ENCODE results near the gene LRCH2.
"Not testable (repeated sequence)": the region's sequence is repeated elsewhere in the genome, so short reads cannot be mapped to it uniquely, and the experiment has no call there.

The LRCH2 gene

GRCh38 chrX:115214605-115215004, 19.3 kb downstream of the LRCH2 start:
- no peak for FAIRE-seq
- DNase-seq (ENCODE audit: insufficient read length, low spot score), result no peak

DNA sequence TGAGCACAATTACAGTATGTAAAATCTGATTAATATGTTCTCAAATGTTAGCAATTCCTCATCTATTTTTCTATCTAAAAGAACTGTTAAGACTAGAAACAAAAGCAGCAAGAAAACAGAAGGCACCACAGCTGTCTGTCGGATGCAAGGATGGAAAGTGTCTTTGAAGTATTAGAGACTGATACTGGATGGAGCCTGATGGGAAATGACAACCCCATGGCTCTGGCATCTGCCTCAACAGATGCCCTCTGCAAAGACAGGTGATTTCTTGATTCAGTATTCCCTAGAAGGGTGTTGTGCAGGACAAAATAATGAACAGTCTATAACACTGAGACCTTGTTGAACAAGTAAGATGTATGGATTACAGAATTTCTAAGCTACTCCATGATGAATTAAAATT, 19.7 kb downstream of the LRCH2 start:
- FAIRE-seq, result no peak
- no peak for DNase-seq (ENCODE audit: insufficient read length, low spot score)

DNA sequence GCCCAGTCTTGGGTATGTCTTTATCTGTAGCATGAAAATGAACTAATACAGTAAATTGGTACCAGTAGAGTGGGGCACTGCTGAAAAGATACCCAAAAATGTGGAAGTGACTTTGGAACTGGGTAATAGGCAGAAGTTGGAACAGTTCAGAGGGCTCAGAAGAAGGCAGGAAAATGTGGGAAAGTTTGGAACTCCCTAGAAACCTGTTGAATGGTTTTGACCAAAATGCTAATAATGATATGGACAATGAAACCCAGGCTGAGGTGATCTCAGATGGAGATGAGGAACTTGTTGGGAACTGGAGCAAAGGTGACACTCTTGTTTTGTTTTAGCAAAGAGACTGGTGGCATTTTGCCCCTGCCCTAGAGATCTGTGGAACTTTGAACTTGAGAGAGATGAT, 24.3 kb downstream of the LRCH2 start:
- not testable (repeated sequence) for DNase-seq (ENCODE audit: insufficient read length, low spot score); FAIRE-seq

GRCh38 chrX:115204040-115204439, 29.9 kb downstream of the LRCH2 start:
- no peak for FAIRE-seq

GRCh38 chrX:115192244-115192700, 41.6 kb downstream of the LRCH2 start:
- FAIRE-seq (no peak), DNase-seq (ENCODE audit: insufficient read length, low spot score) (no peak)

More at GRCh38 chrX:115204040-115204439, 29.9 kb downstream of the LRCH2 start:
- no peak for DNase-seq (ENCODE audit: insufficient read length, low spot score)

GRCh38 chrX:115191490-115192243, 42.2 kb downstream of the LRCH2 start:
- FAIRE-seq, result no peak
- DNase-seq (ENCODE audit: insufficient read length, low spot score), result no peak

DNA sequence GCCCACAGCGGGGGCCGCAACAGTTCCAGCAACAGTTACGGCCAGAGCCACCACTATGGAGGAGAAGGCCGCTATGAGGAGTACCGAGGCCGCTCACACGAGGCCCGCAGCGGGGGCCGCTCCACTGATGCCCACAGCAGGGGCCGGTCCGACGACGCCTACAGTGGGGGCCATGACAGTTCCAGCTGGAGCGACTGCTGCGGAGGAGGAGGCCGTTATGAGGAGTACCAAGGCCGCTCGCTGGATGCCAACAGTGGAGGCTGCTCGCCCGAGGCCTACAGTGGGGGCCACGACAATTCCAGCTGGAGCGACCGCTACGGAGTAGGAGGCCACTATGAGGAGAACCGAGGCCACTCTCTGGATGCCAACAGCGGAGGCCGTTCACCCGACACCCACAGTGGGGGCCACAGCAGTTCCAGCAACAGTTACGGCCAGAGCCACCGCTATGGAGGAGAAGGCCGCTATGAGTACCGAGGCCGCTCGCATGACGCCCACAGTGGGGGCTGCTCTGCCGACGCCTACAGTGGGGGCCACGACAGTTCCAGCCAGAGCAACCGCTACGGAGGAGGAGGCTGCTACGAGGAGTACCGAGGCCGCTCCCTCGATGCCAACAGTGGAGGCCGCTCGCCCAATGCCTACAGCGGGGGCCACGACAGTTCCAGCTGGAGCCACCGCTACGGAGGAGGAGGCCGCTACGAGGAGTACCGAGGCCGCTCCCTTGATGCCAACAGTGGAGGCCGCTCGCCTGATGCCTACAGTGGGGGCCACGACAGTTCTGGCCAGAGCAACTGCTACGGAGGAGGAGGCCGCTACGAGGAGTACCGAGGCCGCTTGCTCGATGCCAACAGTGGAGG, 43.0 kb downstream of the LRCH2 start:
- DNase-seq (ENCODE audit: insufficient read length, low spot score) (no peak), FAIRE-seq (no peak)

- no peak for FAIRE-seq
- DNase-seq (ENCODE audit: insufficient read length, low spot score), result no peak
Observed at GRCh38 chrX:115189646-115190635, 44.0 kb downstream of the LRCH2 start.

- DNase-seq (ENCODE audit: insufficient read length, low spot score) (no peak), FAIRE-seq (no peak)
Observed at GRCh38 chrX:115189110-115189509, 44.8 kb downstream of the LRCH2 start, which contains the start of gene RBMXL3. Gene RBMXL3 (plus strand): TSS chrX:115189410. CDS start chrX:115189442, 32 bp downstream.

- DNase-seq (ENCODE audit: insufficient read length, low spot score) (no peak), FAIRE-seq (no peak)
Observed at GRCh38 chrX:115183980-115184379, 49.9 kb downstream of the LRCH2 start.

GRCh38 chrX:115178473-115178872, 55.4 kb downstream of the LRCH2 start:
- DNase-seq (ENCODE audit: insufficient read length, low spot score) (no peak), FAIRE-seq (no peak)

- FAIRE-seq (no peak), DNase-seq (ENCODE audit: insufficient read length, low spot score) (no peak)
Observed at GRCh38 chrX:115177932-115178331, 56.0 kb downstream of the LRCH2 start.

GRCh38 chrX:115174548-115174947, 59.3 kb downstream of the LRCH2 start:
- FAIRE-seq (no peak), DNase-seq (ENCODE audit: insufficient read length, low spot score) (no peak)

DNA sequence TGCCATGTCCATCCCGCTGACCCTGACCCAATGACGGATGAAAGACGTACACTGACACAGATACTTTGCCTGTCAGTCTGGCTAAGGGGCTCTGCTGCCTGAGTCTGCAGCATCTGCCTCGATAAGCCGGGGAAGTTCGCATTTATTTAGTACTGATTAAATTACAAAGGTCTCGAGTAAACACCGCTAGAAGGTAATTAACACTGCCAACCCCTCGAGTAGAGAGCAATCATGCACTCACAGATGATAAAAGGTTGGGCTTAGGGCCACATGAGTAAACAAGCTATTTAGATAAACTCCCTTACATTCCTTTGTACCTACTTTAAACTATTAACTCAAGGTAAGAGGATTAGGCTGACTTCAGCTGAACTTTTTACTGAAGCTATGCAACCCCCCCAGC, 60.7 kb downstream of the LRCH2 start:
- FAIRE-seq (no peak), DNase-seq (ENCODE audit: insufficient read length, low spot score) (no peak)

- FAIRE-seq, result no peak
- DNase-seq (ENCODE audit: insufficient read length, low spot score), result no peak
Observed at GRCh38 chrX:115147220-115147619, 86.7 kb downstream of the LRCH2 start.

DNA sequence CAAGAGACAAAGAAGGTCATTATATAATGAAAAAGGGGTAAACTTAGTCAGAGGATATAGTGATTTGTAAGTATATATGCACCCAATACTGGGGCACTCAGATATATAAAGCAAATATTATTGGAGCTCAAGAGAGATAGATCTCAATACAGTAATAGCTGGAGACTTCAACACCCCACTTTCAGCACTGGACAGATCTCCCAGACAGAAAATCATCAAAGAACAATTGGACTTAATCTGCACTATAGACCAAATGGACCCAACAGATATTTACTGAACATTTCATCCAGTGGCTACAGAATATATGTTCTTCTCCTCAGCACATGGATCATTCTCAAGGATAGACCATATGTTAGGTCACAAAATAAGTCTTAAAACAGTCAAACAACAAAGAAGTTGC, 91.8 kb downstream of the LRCH2 start:
- DNase-seq (ENCODE audit: insufficient read length, low spot score) (no peak), FAIRE-seq (no peak)

GRCh38 chrX:115138040-115138439, 95.9 kb downstream of the LRCH2 start:
- DNase-seq (ENCODE audit: insufficient read length, low spot score) (no peak), FAIRE-seq (no peak)

DNA sequence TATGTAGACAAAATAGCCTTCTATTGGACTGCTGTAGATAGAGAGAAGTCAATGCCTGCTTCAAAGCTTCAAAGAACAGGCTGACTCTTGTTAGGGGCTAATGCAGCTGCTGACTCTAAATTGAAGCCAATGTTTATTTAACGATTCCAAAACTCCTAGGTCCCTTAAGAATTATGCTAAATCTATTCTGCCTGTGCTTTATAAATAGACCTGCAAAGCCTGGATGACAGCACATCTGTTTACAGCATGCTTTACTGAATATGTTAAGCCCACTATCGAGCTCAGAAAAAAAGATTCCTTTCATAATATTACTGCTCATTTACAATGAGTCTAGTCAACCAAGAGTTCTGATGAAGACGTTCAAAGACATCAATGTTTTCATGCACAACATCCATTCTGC, 99.5 kb downstream of the LRCH2 start:
- no peak for FAIRE-seq
- no peak for DNase-seq (ENCODE audit: insufficient read length, low spot score)

GRCh38 chrX:115112411-115112810, 121.5 kb downstream of the LRCH2 start:
- FAIRE-seq (no peak), DNase-seq (ENCODE audit: insufficient read length, low spot score) (no peak)

DNA sequence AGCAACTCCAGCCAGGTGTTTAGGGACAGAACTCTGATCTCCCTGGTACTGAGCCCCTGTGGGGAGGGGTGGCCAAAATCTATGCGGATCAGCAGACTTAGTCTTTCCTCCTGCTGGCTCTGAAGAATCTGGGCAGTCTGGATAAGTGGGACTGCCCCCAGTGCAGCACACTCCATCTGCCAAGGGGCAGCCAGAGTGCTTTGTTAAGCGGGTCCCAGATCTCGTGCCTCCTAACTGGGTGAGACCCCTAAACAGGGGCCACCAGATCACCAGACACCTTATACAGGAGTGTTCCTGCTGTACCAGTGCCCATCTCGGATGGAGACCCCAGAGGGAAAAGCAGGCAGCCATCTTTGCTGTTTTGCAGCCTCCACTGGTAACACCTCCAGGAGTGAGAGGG, 135.0 kb downstream of the LRCH2 start:
- FAIRE-seq, result no peak
- DNase-seq (ENCODE audit: insufficient read length, low spot score), result no peak

DNA sequence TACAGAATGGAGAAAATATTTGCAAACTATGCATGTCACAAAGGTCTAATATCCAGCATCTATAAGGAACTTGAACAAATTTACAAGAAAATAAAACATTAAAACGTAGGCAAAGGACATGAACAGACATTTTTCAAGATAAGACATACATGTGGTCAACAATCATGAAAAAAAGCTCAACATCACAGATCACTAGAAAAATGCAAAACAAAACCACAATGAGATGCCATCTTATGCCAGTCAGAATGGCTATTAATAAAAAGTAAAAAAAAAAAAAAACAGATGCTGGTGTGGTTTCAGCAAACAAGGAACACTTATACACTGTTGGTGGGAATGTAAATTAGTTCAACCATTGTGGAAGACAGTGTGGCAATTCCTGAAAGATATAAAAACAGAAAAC, 140.7 kb downstream of the LRCH2 start:
- no peak for FAIRE-seq

More for the DNA sequence above, 140.7 kb downstream of the LRCH2 start:
- no peak for DNase-seq (ENCODE audit: insufficient read length, low spot score)

Data from GM19239 (cell line).